Neuronal stem cell (in vitro differentiated cells): ENCODE measurements around the gene ACSF3.

Experiments
- DNase-seq: peaks from one replicate; pipeline ENCODE4 v3.0.0-alpha.2; 2013; ENCODE audit warnings: low spot score
- H2AFZ ChIP-seq: one replicate; pipeline ENCODE4 v1.6.1; 2013; ENCODE audit warnings: mild to moderate bottlenecking, low read length, inconsistent platforms
- H2AK5ac ChIP-seq: 2 replicates; pipeline ENCODE4 v1.6.1; 2013; ENCODE audit warnings: low read depth, mild to moderate bottlenecking, inconsistent platforms, low read length, moderate library complexity, mixed read lengths
- H2BK120ac ChIP-seq: 2 replicates; pipeline ENCODE4 v1.6.1; 2013; ENCODE audit warnings: low read depth, mild to moderate bottlenecking, inconsistent platforms, low read length, moderate library complexity, mixed read lengths
- H2BK12ac ChIP-seq: one replicate; pipeline ENCODE4 v1.6.1; 2013; ENCODE audit warnings: low read length, inconsistent platforms
- H2BK15ac ChIP-seq: 2 replicates; pipeline ENCODE4 v1.6.1; 2013; ENCODE audit warnings: mild to moderate bottlenecking, low read length, inconsistent platforms, mixed read lengths
- H2BK5ac ChIP-seq: one replicate; pipeline ENCODE4 v1.6.1; 2013; ENCODE audit warnings: inconsistent platforms, mild to moderate bottlenecking, low read length, moderate library complexity
- H3K14ac ChIP-seq: one replicate; pipeline ENCODE4 v1.6.1; 2013; ENCODE audit warnings: low read length, inconsistent platforms
- H3K18ac ChIP-seq: 2 replicates; pipeline ENCODE4 v1.6.1; 2013; ENCODE audit warnings: low read length, inconsistent platforms
- H3K23ac ChIP-seq: 2 replicates; pipeline ENCODE4 v1.6.1; 2013; ENCODE audit warnings: low read depth, mild to moderate bottlenecking, mixed read lengths, low read length, inconsistent platforms; ENCODE audit not compliant: poor library complexity
- H3K27ac ChIP-seq: replicated peaks from 3 replicates; pipeline ENCODE4 v1.5.1; 2013; ENCODE audit warnings: low read length, inconsistent platforms
- H3K27me3 ChIP-seq, 3 experiments: 2 replicates each; pipeline ENCODE4 v1.6.1; 2013; ENCODE audit warnings: low read length in 3 of 3, mild to moderate bottlenecking in 2 of 3, inconsistent platforms in 1 of 3, low read depth in 1 of 3, mixed read lengths in 1 of 3, moderate library complexity in 1 of 3; ENCODE audit not compliant: control insufficient read depth in 3 of 3, insufficient read depth in 3 of 3
- H3K36me3 ChIP-seq, 2 donors: replicated peaks in 1 of 2; 2 replicates each; pipeline ENCODE4 v1.6.1; 2013; ENCODE audit warnings: low read length in 2 of 2; ENCODE audit not compliant: control insufficient read depth in 2 of 2, insufficient read depth in 2 of 2
- H3K4ac ChIP-seq: 2 replicates; pipeline ENCODE4 v1.6.1; 2013; ENCODE audit warnings: inconsistent platforms, mild to moderate bottlenecking, low read length, moderate library complexity
- H3K4me1 ChIP-seq, 2 donors: 1 replicate in 1 of 2; 2 replicates in 1 of 2; pipeline ENCODE4 v1.6.1; 2013; ENCODE audit warnings: low read length in 2 of 2, low read depth in 1 of 2; ENCODE audit not compliant: control insufficient read depth in 2 of 2, insufficient read depth in 1 of 2
- H3K4me2 ChIP-seq: one replicate; pipeline ENCODE4 v1.6.1; 2013; ENCODE audit warnings: mild to moderate bottlenecking, low read length, inconsistent platforms; ENCODE audit not compliant: insufficient read depth, poor library complexity, severe bottlenecking
- H3K4me3 ChIP-seq, 2 donors: 2 replicates each; pipeline ENCODE4 v1.5.1; 2013; ENCODE audit warnings: low read length in 2 of 2, mild to moderate bottlenecking in 2 of 2, inconsistent platforms in 1 of 2, moderate library complexity in 1 of 2
- H3K79me1 ChIP-seq: one replicate; pipeline ENCODE4 v1.6.1; 2013; ENCODE audit warnings: low read depth, mild to moderate bottlenecking, inconsistent platforms, low read length, moderate library complexity
- H3K9ac ChIP-seq: one replicate; pipeline ENCODE4 v1.6.1; 2013; ENCODE audit warnings: mild to moderate bottlenecking, low read depth, low read length, inconsistent platforms; ENCODE audit not compliant: poor library complexity
- H3K9me3 ChIP-seq, 2 donors: replicated peaks in 1 of 2; 2 replicates each; pipeline versions ENCODE3 to v1.6.1; 2013; ENCODE audit warnings: low read length in 2 of 2, mild to moderate bottlenecking in 2 of 2, inconsistent platforms in 1 of 2, low read depth in 1 of 2, mixed read lengths in 1 of 2, moderate library complexity in 1 of 2; ENCODE audit not compliant: control insufficient read depth in 2 of 2, insufficient read depth in 1 of 2
- H4K8ac ChIP-seq: one replicate; pipeline ENCODE4 v1.6.1; 2013; ENCODE audit warnings: low read depth, mild to moderate bottlenecking, inconsistent platforms, low read length, moderate library complexity
- H4K91ac ChIP-seq: one replicate; pipeline ENCODE4 v1.6.1; 2013; ENCODE audit warnings: low read length, low read depth, mild to moderate bottlenecking, inconsistent platforms; ENCODE audit not compliant: poor library complexity
- WGBS, 2 donors: extraction: QIAGEN DNeasy Blood & Tissue Kit; methylation state at CpG; one replicate each; pipeline ENCODE4 v1.1.7; 2013; ENCODE audit warnings: missing lambda C conversion rate in 2 of 2, mixed read lengths in 1 of 2; ENCODE audit not compliant: insufficient read length in 2 of 2, insufficient replicate concordance in 1 of 2; ENCODE audit errors: extremely low coverage in 2 of 2; 5-methylcytosine and 5-hydroxymethylcytosine counted together

The ACSF3 gene

GRCh38 chr16:89202422-89203215 is 109.0 kb downstream of the ACSF3 start:
- Histone ChIP-seq H2AK5ac (no peak overlapping the region), H2BK12ac (no peak overlapping the region), H4K8ac (no peak overlapping the region), H2BK5ac (no peak overlapping the region), H3K27me3 (peaks cover 15 to 48% (median 43%) of the 10 kb centered on the region in 3 experiments), H3K36me3 (no peaks in the 10 kb centered on the region), H3K4me2 (no peak overlapping the region), H3K14ac (no peak overlapping the region), H3K23ac (no peak overlapping the region), H3K18ac (no peak overlapping the region), H2AFZ (peak overlapping the region; percentile 73), H3K4me1 (peaks cover 3 to 22% of the 10 kb centered on the region in 2 donors), H3K4me3 (peak overlapping the region in 1 of 2 donors; percentile 29), H2BK120ac (no peak overlapping the region), H3K9ac (no peak overlapping the region), H3K9me3 (peaks cover 6 to 7% of the 10 kb centered on the region in 2 donors), H2BK15ac (no peak overlapping the region), H3K4ac (no peak overlapping the region), H3K79me1 (peaks cover 2% of the 10 kb centered on the region), H3K27ac (no peak overlapping the region), H4K91ac (no peak overlapping the region)
- DNase-seq = no peak
- WGBS, 2 donors = no CpG with 5 or more reads among the region's 49 CpGs
